HCT116 (cell line): Measurements from ENCODE around the gene KDM2B. TPM values are rescaled to one million over a fixed set of nuclear protein-coding genes. Genes with fewer than 3 reads are reported as not detected.

ENCODE experiments used
- ATAC-seq: fragments of 200-7000 bp; cut with Tn5 transposase; 2 replicates; pipeline ENCODE4 v1.9.1; 2020; ENCODE audit warnings: mild to moderate bottlenecking, moderate library complexity
- BruUV-seq: library from RNA; stranded (reverse); fragments of 400-500 nt; replicated peaks from 2 replicates; lab custom pipeline; 2021; lab: Mats Ljungman, UMichigan
- CTCF ChIA-PET: fragments of 300-600 bp; sonication (Branson Sonifier 250); formaldehyde crosslinking; loops from one replicate; lab custom pipeline; 2021; ENCODE audit warnings: antibody characterized with exemption; lab: Charles Lee
- POLR2A ChIA-PET: fragments of 300-600, 350-600 bp; sonication (Branson Sonifier 250); formaldehyde crosslinking; loops from one replicate; lab custom pipeline; 2021; ENCODE audit warnings: antibody characterized with exemption; lab: Charles Lee
- RAD21 ChIA-PET, 2 experiments: fragments of 300-600 bp; sonication (Branson Sonifier 250); formaldehyde crosslinking; loops; one replicate each; lab custom pipeline; 2023; ENCODE audit warnings: low total read pairs in 2 of 2; ENCODE audit not compliant: uncharacterized antibody in 2 of 2, unreplicated experiment in 2 of 2, low non-redundant PET in 1 of 2; lab: Charles Lee
- DNase-seq: peaks from one replicate; pipeline ENCODE4 v3.0.0-alpha.2; 2010; ENCODE audit warnings: low read depth, low spot score
- H2AFZ ChIP-seq: fragments of 200-600 bp; shearing (Covaris generic), sonication (generic); 2 replicates; pipeline ENCODE4 v1.6.1; 2017; ENCODE audit warnings: low read depth, mixed run types, mixed read lengths, antibody characterized with exemption, low read length; ENCODE audit not compliant: poor library complexity, severe bottlenecking
- H3K27ac ChIP-seq: 2 replicates; pipeline ENCODE4 v1.5.1; 2012; ENCODE audit warnings: low read depth, low read length
- H3K27me3 ChIP-seq: fragments of 200-600 bp; sonication (generic); 2 replicates; pipeline ENCODE4 v1.6.1; 2016; ENCODE audit warnings: mixed run types, low read length, mixed read lengths; ENCODE audit not compliant: insufficient read depth
- H3K36me3 ChIP-seq, 2 experiments: fragments of 200-500 bp in 1 of 2; fragments of 200-600 bp in 1 of 2; sonication (Bioruptor generic) in 1 of 2; sonication (generic) in 1 of 2; 2 replicates each; pipeline versions ENCODE4 v1.5.1 to v1.6.1; 2014 to 2016; ENCODE audit warnings: low read length in 2 of 2, inconsistent platforms in 1 of 2, mixed read lengths in 1 of 2, mixed run types in 1 of 2; ENCODE audit not compliant: insufficient read depth in 2 of 2, control insufficient read depth in 1 of 2
- H3K4me1 ChIP-seq, 2 experiments: fragments of 200-600 bp in 1 of 2; sonication (generic) in 1 of 2; 2 replicates each; pipeline versions ENCODE4 v1.5.1 to v1.6.1; 2012 to 2017; ENCODE audit warnings: low read length in 2 of 2, inconsistent platforms in 1 of 2, mild to moderate bottlenecking in 1 of 2, mixed read lengths in 1 of 2, mixed run types in 1 of 2, moderate library complexity in 1 of 2; ENCODE audit not compliant: insufficient read depth in 2 of 2, control insufficient read depth in 1 of 2
- H3K4me2 ChIP-seq: fragments of 200-600 bp; sonication (generic); 2 replicates; pipeline ENCODE4 v1.6.1; 2017; ENCODE audit warnings: mixed run types, low read length, mixed read lengths
- H3K4me3 ChIP-seq, 2 experiments: fragments of 200-600 bp in 1 of 2; sonication (generic) in 1 of 2; replicated peaks in 1 of 2; 2 replicates each; pipeline ENCODE4 v1.5.1; 2011 to 2016; ENCODE audit warnings: low read length in 2 of 2, control low read depth in 1 of 2, low read depth in 1 of 2, mild to moderate bottlenecking in 1 of 2, mixed read lengths in 1 of 2, mixed run types in 1 of 2
- H3K79me2 ChIP-seq: fragments of 200-600 bp; sonication (generic); 2 replicates; pipeline ENCODE4 v1.6.1; 2017; ENCODE audit warnings: mild to moderate bottlenecking, mixed run types, low read length, moderate library complexity, mixed read lengths; ENCODE audit not compliant: insufficient read depth
- H3K9ac ChIP-seq: fragments of 200-600 bp; sonication (generic); 2 replicates; pipeline ENCODE4 v1.6.1; 2016; ENCODE audit warnings: low read length, mixed read lengths
- H3K9me2 ChIP-seq: fragments of 200-600 bp; sonication (generic), shearing (Covaris generic); 2 replicates; pipeline ENCODE4 v1.6.1; 2017; ENCODE audit warnings: mixed run types, mild to moderate bottlenecking, moderate library complexity; ENCODE audit not compliant: insufficient read depth
- H3K9me3 ChIP-seq, 2 experiments: fragments of 200-500 bp in 1 of 2; fragments of 200-600 bp in 1 of 2; sonication (Bioruptor generic) in 1 of 2; sonication (generic) in 1 of 2; 2 replicates each; pipeline ENCODE4 v1.6.1; 2014 to 2017; ENCODE audit warnings: low read length in 2 of 2, mixed read lengths in 2 of 2, inconsistent platforms in 1 of 2, low read depth in 1 of 2, mild to moderate bottlenecking in 1 of 2, mixed run types in 1 of 2, moderate library complexity in 1 of 2; ENCODE audit not compliant: control insufficient read depth in 1 of 2, insufficient read depth in 1 of 2
- H4K20me1 ChIP-seq: fragments of 200-600 bp; sonication (generic), shearing (Covaris generic); 2 replicates; pipeline ENCODE4 v1.6.1; 2017; ENCODE audit warnings: mixed run types, mild to moderate bottlenecking, moderate library complexity; ENCODE audit not compliant: insufficient read depth
- CEBPB ChIP-seq: IDR thresholded peaks from 2 replicates; pipeline ENCODE4 v1.6.1; 2012; ENCODE audit warnings: low read depth
- EGR1 ChIP-seq: IDR thresholded peaks from 2 replicates; pipeline ENCODE4 v1.6.1; 2012; ENCODE audit warnings: low read depth
- ELF1 ChIP-seq: IDR thresholded peaks from 2 replicates; pipeline ENCODE4 v1.6.1; 2012; ENCODE audit warnings: low read depth, borderline replicate concordance
- EZH2 ChIP-seq: fragments of 200-600 bp; sonication (generic); IDR thresholded peaks from 2 replicates; pipeline ENCODE4 v1.6.1; 2017; ENCODE audit warnings: antibody characterized with exemption, mixed run types
- EZH2phosphoT487 ChIP-seq: fragments of 200-600 bp; IDR thresholded peaks from 2 replicates; pipeline ENCODE4 v1.6.1; 2018; ENCODE audit warnings: antibody characterized with exemption, borderline replicate concordance
- JUND ChIP-seq: IDR thresholded peaks from 2 replicates; pipeline ENCODE4 v1.6.1; 2012
- RAD21 ChIP-seq: IDR thresholded peaks from 2 replicates; pipeline ENCODE4 v1.6.1; 2012; ENCODE audit warnings: low read depth, mild to moderate bottlenecking
- SIN3A ChIP-seq: IDR thresholded peaks from 2 replicates; pipeline ENCODE4 v1.6.1; 2012; ENCODE audit warnings: low read depth
- SP1 ChIP-seq: IDR thresholded peaks from 2 replicates; pipeline ENCODE4 v1.6.1; 2012; ENCODE audit warnings: low read depth
- SRF ChIP-seq: IDR thresholded peaks from 2 replicates; pipeline ENCODE4 v1.6.1; 2012; ENCODE audit warnings: low read depth
- TCF7L2 ChIP-seq: IDR thresholded peaks from 2 replicates; pipeline ENCODE4 v1.7.0; 2011; ENCODE audit warnings: borderline replicate concordance, inconsistent platforms; ENCODE audit not compliant: insufficient read depth, insufficient read length; ENCODE audit errors: extremely low read depth
- ZFX ChIP-seq: fragments of 450-650 bp; IDR thresholded peaks from 2 replicates; pipeline ENCODE4 v1.6.1; 2017
- ZNF274 ChIP-seq: fragments of 200-500 bp; sonication (Bioruptor generic); IDR thresholded peaks from 2 replicates; pipeline ENCODE4 v1.6.1; 2014; ENCODE audit warnings: mild to moderate bottlenecking, low read depth, low read length, inconsistent platforms
- intact Hi-C: fragments of 100-400 bp; cut with micrococcal nuclease; formaldehyde crosslinking; loops from 2 replicates; pipeline ENCODE4 v1.10.0; 2022
- total RNA-seq: library from RNA; stranded (reverse); gene quantifications from one replicate; pipeline ENCODE4 v1.2.1, GENCODE V29; 2021; ENCODE audit not compliant: unreplicated experiment
- TF ChIP-seq, protein P1 (sequence below): IDR thresholded peaks from 2 replicates; pipeline ENCODE4 v1.6.1; 2011; ENCODE audit warnings: mild to moderate bottlenecking, low read length, moderate library complexity; ENCODE audit not compliant: insufficient replicate concordance; ENCODE audit errors: extremely low read depth
- TF ChIP-seq, protein P2 (sequence below): IDR thresholded peaks from 2 replicates; pipeline ENCODE4 v1.6.1; 2012; ENCODE audit warnings: low read depth
- TF ChIP-seq, protein P3 (sequence below): IDR thresholded peaks from 2 replicates; pipeline ENCODE4 v1.6.1; 2012

KDM2B gene
- total RNA-seq, 1 experiment from 2014 or later: 36.7 TPM

DNA sequence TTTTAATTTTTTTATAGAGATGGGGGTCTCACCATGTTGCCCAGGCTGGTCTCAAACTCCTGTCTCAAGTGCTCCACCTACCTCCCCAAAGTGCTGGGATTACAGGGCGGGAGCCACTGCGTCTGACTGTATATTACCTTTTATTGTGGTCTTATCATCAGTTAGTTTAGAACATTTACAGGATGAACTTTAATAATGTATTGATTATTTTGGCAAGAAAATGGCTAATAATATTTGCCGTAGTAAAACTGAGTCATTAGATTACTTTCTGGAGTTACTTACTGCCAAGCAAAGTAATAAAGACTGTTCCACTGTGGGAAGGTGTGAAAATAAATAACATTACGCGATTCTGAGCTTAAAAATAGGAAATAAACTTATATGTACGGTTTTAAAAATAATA, 21.9 kb upstream of the KDM2B start:
- ChIA-PET CTCF (no interaction called here), POLR2A (no interaction called here), RAD21 (no interaction called here)
- no peaks in the 10 kb centered on the region for H3K9me3 ChIP-seq
- H4K20me1 ChIP-seq: no peaks in the 10 kb centered on the region
- H3K27ac ChIP-seq: no peak overlapping the region
- H3K36me3 ChIP-seq: no peaks in the 10 kb centered on the region
- H3K9me2 ChIP-seq: no peaks in the 10 kb centered on the region
- no peaks in the 10 kb centered on the region for H3K4me1 ChIP-seq
- TF ChIP-seq JUND (no peak), RAD21 (no peak), TCF7L2 (no peak)
- H2AFZ ChIP-seq: no peak overlapping the region
- BruUV-seq: no TSS peak
- H3K27me3 ChIP-seq: no peaks in the 10 kb centered on the region
- no peak for DNase-seq
- H3K9ac ChIP-seq: no peak overlapping the region
- H3K79me2 ChIP-seq: no peaks in the 10 kb centered on the region
- H3K4me3 ChIP-seq: no peak overlapping the region
- no peak overlapping the region for H3K4me2 ChIP-seq
- no peak for ATAC-seq
- intact Hi-C loops: no loop called here

- RAD21 ChIA-PET: interaction anchor here in 1 of 2 experiments (0.7 kb wide), 1 partner anchor 12 kb away, joined by 4 read pairs; no protein-coding TSS in a partner anchor
- no peak overlapping the region for H3K27ac ChIP-seq
- no peak overlapping the region for H3K4me3 ChIP-seq
- no peaks in the 10 kb centered on the region for H3K27me3 ChIP-seq
- no peaks in the 10 kb centered on the region for H3K9me3 ChIP-seq
- intact Hi-C loops: no loop called here
- POLR2A ChIA-PET: no interaction called here
- no peaks in the 10 kb centered on the region for H3K36me3 ChIP-seq
- no peak for ATAC-seq
- no peaks in the 10 kb centered on the region for H3K9me2 ChIP-seq
- no peaks in the 10 kb centered on the region for H3K4me1 ChIP-seq
- H4K20me1 ChIP-seq: no peaks in the 10 kb centered on the region
- no peak for DNase-seq
- no peak overlapping the region for H3K9ac ChIP-seq
- CTCF ChIA-PET: no interaction called here
- H3K79me2 ChIP-seq: no peaks in the 10 kb centered on the region
- H3K4me2 ChIP-seq: no peak overlapping the region
- no TSS peak for BruUV-seq
- no peak overlapping the region for H2AFZ ChIP-seq
- TF ChIP-seq, protein P1, sequence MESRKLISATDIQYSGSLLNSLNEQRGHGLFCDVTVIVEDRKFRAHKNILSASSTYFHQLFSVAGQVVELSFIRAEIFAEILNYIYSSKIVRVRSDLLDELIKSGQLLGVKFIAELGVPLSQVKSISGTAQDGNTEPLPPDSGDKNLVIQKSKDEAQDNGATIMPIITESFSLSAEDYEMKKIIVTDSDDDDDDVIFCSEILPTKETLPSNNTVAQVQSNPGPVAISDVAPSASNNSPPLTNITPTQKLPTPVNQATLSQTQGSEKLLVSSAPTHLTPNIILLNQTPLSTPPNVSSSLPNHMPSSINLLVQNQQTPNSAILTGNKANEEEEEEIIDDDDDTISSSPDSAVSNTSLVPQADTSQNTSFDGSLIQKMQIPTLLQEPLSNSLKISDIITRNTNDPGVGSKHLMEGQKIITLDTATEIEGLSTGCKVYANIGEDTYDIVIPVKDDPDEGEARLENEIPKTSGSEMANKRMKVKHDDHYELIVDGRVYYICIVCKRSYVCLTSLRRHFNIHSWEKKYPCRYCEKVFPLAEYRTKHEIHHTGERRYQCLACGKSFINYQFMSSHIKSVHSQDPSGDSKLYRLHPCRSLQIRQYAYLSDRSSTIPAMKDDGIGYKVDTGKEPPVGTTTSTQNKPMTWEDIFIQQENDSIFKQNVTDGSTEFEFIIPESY: no peak
- TF ChIP-seq CEBPB: no peak
- no peak for TF ChIP-seq RAD21
- TF ChIP-seq SRF: no peak
- TF ChIP-seq, protein P2, sequence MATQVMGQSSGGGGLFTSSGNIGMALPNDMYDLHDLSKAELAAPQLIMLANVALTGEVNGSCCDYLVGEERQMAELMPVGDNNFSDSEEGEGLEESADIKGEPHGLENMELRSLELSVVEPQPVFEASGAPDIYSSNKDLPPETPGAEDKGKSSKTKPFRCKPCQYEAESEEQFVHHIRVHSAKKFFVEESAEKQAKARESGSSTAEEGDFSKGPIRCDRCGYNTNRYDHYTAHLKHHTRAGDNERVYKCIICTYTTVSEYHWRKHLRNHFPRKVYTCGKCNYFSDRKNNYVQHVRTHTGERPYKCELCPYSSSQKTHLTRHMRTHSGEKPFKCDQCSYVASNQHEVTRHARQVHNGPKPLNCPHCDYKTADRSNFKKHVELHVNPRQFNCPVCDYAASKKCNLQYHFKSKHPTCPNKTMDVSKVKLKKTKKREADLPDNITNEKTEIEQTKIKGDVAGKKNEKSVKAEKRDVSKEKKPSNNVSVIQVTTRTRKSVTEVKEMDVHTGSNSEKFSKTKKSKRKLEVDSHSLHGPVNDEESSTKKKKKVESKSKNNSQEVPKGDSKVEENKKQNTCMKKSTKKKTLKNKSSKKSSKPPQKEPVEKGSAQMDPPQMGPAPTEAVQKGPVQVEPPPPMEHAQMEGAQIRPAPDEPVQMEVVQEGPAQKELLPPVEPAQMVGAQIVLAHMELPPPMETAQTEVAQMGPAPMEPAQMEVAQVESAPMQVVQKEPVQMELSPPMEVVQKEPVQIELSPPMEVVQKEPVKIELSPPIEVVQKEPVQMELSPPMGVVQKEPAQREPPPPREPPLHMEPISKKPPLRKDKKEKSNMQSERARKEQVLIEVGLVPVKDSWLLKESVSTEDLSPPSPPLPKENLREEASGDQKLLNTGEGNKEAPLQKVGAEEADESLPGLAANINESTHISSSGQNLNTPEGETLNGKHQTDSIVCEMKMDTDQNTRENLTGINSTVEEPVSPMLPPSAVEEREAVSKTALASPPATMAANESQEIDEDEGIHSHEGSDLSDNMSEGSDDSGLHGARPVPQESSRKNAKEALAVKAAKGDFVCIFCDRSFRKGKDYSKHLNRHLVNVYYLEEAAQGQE: no peak
- no peak for TF ChIP-seq ELF1
- TF ChIP-seq EZH2: no peak
- no peak for TF ChIP-seq SIN3A
- TF ChIP-seq ZNF274: no peak
- TF ChIP-seq EGR1: no peak
- no peak for TF ChIP-seq SP1
- TF ChIP-seq JUND: no peak
- no peak for TF ChIP-seq EZH2phosphoT487
- no peak for TF ChIP-seq ZFX
- TF ChIP-seq, protein P3, sequence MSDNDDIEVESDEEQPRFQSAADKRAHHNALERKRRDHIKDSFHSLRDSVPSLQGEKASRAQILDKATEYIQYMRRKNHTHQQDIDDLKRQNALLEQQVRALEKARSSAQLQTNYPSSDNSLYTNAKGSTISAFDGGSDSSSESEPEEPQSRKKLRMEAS: no peak
Observed at GRCh38 chr12:121600702-121601336, 20.0 kb upstream of the KDM2B start.
